H54 (cell line): ENCODE data around the gene INPP5E.
A peak's percentile ranks its signal among the peaks of the same experiment; 100 is the strongest.

ENCODE experiments used
- DNase-seq: peaks from one replicate; pipeline ENCODE4 v3.0.0; 2011; ENCODE audit warnings: low spot score, mixed read lengths; ENCODE audit not compliant: insufficient read length
- FAIRE-seq: peaks from 3 replicates; lab custom pipeline; 2011; peaks lifted over from hg19 to GRCh38; lab: Jason Lieb, UNC
- POLR2A ChIP-seq: IDR thresholded peaks from 2 replicates; pipeline ENCODE4 v1.6.1; 2011; ENCODE audit warnings: low read depth, mild to moderate bottlenecking, low read length

INPP5E gene

GRCh38 chr9:136482046-136482792 lies 42.6 kb upstream of the INPP5E start:
- DNase-seq (peak; percentile 62), FAIRE-seq (no peak)
- TF ChIP-seq POLR2A, result no peak

DNA sequence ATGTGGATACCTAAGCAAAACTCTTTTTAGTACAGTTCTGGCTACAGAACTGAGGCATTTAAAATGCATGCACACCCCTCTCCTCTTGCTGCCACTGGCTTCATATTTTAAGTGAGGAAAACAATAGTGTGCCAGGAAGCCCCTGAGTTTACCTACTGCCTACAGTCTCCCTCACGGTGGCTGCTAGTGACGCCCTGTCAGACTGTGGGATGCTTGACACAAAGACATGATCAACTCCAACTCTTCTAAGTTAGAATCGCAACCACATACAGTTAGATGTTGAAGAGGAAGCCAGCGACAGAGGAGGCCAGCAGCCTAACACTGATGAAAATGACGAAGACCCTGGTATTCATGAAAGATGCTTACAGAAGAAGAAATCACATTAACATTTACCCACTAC lies 41.9 kb upstream of the INPP5E start:
- FAIRE-seq, result no peak
- TF ChIP-seq POLR2A, result no peak
- DNase-seq, result no peak

GRCh38 chr9:136476369-136477150 lies 36.9 kb upstream of the INPP5E start:
- FAIRE-seq, result no peak
- no peak for DNase-seq

DNA sequence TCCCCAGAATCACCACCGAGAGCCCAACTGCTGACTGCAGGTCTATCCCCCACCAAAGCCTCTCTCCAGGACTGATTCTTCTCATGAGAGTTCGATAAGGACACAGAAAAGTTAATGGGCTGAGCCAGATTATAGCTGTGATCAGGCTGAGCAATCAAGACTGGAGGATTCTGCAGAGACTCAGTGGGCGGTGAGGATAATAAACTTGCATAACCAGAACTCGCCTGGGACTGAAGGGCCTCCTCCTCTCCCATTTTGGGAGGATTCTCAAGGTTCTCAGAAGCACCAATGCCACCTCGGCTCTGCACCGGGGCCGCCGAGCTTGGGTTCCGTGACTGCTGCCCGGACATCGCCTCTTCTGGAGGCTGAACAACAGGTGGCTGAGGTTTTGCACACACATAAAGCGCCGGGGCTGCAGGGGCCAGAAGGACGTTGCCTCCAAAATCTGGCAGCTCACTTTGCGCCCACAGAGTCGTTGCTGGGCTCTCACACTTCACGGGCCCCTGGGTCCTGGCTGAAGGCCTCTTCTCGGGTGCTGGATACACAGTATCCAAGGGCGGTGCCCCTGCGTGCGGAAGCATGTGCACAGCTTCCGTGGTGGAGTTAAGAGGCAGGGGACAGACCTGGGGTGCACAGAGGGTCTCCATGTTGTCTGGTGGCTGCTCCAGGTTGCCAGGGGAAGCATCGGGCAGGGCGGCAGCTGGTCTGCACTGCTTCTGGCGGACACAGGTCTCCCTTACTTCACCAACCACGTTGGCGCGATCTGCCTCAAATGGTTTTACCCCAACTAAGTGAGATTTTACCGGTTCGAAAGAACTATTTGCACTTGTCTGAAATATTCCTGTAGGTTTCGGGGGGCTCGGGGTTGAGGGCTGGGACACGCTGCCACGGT lies 35.6 kb upstream of the INPP5E start:
- FAIRE-seq (no peak), DNase-seq (no peak)
- no peak for TF ChIP-seq POLR2A

More at GRCh38 chr9:136476369-136477150, 36.9 kb upstream of the INPP5E start:
- TF ChIP-seq POLR2A, result no peak

GRCh38 chr9:136474021-136474640 lies 34.5 kb upstream of the INPP5E start:
- TF ChIP-seq POLR2A, result no peak
- DNase-seq (no peak), FAIRE-seq (no peak)

DNA sequence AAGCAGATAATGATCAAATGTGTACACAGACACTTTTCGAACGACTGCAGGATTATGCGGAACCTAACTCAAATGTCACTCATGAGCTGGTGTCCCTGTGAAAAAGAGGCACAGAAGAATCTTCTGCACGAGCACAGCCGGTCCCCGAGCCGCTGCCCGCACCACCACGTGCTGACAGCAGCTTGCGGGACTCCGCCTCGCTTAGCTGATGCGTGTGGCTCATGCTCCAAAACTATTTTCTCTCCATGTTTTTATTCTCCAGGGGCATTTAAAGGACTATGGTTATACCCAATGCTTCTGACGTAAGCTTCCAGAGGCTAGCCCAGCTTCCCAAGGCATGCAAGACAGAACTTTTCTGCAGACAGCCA lies 33.7 kb upstream of the INPP5E start:
- DNase-seq (no peak), FAIRE-seq (no peak)
- no peak for TF ChIP-seq POLR2A

DNA sequence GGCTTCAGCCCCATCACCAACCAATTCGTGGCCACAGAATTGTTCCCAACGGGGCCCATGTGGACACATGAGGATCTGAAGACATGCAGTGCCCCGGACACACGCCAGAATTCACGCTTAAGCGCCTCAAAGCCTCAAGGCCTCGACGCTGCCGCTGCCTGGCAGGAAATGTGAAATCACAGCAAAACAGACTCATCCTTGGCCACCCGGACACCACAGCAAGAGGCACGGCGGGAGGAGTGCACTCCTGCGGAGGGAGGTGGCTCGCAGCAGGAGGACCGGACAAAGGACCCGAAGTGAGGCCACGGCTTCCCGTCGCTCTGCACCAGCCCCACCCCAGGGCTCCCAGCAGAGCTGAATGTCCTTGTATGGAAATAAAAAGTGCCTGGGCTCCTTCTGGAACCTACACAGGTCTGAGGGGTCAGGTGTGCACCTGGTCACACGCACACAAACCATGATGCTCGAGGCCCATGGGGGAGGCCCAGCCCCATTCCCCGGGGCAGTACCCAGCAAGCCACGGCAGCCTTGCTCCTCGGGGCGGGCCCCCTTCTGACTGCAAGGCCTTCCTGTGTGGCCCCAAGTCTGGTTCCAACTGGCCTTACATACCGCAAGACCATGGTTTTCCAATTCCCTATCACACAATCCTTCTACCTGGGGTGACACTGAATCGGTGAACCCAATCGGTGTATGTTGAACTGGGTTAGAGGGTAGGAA lies 33.2 kb upstream of the INPP5E start:
- FAIRE-seq (no peak), DNase-seq (no peak)
- TF ChIP-seq POLR2A, result no peak

- TF ChIP-seq POLR2A, result no peak
- DNase-seq (no peak), FAIRE-seq (no peak)
These were observed 32.3 kb upstream of the INPP5E start for GRCh38 chr9:136471802-136472487.

- no peak for DNase-seq
- no peak for FAIRE-seq
- TF ChIP-seq POLR2A, result no peak
These were observed 31.3 kb upstream of the INPP5E start for GRCh38 chr9:136470792-136471469.

GRCh38 chr9:136470356-136470755 lies 30.7 kb upstream of the INPP5E start:
- DNase-seq, result no peak
- TF ChIP-seq POLR2A, result no peak
- no peak for FAIRE-seq

DNA sequence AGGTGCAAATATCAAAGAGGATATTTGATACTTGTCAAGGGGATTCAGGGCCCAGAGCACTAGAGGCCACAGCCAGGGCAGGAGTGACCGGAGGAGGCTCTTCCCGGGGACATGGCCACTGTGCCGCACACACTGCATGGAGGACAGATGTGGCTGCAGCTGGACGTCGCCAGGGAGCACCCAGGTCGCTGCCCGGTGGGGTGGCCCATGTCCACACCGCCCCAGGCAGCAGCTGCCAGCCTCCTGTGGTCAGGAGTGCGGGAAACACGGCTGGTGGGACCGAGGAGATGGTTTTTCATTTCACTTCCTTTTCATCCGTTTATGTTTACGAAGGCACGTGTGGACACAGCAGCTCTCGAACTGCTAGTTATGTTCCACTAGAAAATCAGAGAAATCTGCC lies 28.1 kb upstream of the INPP5E start:
- no peak for FAIRE-seq
- TF ChIP-seq POLR2A, result no peak
- DNase-seq, result no peak

- FAIRE-seq (no peak), DNase-seq (no peak)
- no peak for TF ChIP-seq POLR2A
These were observed 26.5 kb upstream of the INPP5E start for GRCh38 chr9:136466155-136466541.
